DMS 273 (cell line): ENCODE data around the gene CDH22.

Experiments used
- DNase-seq: peaks from one replicate; lab custom pipeline; 2025; ENCODE audit not compliant: unreplicated experiment; lab: John Stamatoyannopoulos, UW

Gene CDH22

DNA sequence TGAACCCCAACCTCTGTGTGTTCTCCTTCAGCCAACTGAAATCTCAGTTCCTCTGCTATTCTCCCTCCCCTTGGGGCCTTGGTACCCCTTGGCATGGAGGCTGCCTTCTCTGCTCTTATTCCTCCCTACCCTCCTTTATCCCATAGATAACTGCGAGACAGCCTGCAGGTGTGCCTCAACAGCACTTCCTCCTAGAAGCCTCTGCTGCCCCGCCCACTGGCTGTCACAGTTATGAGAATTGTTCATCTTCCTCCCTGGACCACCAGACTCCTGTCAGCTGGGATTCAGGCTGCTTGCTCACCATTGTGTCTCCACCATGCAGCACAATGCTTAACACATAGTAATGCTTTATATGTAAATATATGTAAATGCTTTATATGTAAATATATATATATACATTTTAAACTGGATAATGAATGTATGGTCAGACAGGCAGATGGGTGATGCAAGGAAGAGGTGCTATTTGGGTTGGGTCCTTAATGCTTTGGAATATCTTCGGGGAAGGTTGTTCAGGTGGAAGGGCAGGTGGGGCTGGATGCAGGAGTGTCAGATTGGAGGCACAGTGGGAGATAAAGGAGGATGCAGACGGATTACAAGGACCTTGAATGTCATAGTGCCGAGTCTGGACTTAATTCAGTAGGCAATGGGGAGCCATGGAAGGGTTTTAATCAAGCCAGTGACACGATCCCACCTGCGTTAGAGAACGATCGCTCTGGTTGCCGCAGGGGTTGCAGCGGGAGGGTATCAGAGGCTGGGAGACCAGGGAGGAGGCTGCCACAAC is 4.9 kb downstream of the CDH22 start:
- no peak for DNase-seq

DNA sequence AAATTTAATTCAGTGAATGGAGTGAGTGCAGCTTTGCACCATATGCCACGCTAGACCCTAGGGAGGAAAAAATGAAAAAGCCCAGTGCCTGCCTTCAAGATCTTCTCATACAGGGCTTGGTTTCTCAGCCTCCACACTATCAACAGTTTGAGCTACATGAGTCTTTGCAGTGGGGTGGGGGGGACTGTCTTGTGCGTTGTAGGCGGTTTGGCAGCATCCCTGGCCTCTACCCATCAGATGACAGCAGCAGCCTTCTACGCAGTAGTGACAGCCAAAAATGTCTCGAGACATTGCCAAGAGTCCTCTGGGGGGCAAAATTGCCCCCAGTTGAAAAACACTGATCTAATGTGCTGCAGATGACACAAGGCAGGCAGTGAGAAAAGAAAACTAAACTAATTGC is 6.2 kb downstream of the CDH22 start:
- no peak for DNase-seq

DNA sequence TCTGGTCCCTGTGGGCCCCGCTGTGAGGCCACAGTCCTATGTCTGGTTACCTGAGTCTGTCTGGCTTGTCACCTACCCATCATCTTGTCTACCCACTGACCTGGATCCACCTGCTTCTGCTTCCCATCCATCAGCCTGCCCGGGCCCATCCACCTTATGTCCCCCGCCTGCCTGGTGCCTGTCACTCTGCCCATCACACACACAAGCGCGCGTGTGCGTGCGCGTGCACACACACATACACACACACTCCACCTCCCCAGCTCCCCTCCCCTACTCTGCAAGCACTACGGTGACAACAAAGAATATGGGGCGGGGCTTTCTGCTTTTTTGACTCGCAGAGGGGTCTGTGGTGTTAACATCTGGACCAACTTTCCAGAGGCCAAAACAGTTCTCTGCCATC is 8.0 kb downstream of the CDH22 start:
- DNase-seq, result no peak

DNA sequence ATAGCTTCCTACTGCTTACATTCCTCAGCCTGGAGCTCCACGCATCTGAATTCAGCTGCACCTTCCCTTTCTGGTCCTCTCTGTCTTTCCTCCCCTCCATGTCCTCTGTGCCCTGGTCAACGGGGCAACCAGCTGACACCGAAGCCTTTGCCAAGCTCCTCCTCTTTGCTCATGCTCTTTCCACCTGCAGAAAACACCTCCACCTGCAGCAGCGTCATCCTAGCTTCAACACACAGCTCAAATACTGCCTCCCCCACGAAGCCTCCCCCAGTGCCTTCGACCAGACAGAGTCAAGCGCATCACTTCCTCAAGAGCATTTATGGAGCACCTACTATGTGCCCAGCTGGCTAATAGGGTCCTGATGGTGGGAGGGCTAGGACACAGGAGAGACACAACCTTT is 9.2 kb downstream of the CDH22 start:
- DNase-seq, result no peak

DNA sequence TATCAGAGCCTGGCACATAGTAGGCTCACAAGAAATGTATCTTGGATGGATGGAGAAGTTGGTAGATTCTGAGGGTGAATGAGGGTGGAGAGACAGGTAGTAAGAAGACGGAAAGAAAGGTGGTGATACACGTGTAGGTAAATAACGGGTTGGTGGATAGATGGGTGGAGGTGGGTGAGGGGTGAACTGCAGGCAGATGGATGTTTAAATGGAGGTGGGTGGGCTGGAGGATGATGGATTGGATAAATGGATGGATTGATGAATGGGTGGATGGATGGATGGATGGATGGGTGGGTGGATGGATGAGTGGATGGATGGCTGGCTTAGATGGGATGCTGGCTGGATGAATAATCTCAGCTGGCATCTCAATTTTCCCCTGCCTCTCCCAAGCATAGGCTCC is 9.9 kb downstream of the CDH22 start:
- DNase-seq, result no peak

DNA sequence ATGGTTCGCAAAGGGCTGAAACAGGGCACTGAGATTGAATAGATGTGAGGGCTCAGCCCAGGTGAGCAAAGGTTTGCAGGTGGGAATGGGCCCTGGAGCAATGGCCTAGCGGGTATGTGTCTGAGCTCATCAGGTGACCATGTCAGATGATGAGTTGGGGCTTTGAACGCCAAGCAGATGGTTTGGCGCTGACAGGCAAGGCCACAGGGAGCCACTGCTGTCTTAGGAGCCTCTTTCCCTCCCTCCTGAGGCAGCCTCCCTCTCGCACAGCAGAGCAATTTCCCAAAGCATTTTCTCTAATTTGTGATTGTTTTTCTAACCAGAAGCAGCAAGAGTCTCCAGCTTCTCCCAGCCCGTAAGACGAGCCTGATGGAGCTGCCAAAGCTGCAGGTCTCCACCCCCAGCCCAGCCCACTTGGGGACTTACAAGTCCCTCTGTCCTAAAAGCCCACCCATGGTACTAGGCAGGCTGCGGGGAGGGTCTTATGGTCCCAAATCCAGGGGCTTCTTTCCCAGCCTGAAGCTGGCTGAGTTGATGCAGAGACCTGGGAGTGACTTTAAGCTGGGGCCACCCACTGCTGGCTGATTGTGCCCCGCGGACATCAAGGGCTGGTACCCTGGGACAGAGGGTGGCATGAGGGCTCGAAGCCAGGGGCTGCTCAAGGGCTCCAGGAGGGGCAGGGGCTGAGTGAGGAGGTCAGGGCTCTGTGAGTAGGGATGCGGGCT is 11.6 kb downstream of the CDH22 start:
- DNase-seq, result no peak

DNA sequence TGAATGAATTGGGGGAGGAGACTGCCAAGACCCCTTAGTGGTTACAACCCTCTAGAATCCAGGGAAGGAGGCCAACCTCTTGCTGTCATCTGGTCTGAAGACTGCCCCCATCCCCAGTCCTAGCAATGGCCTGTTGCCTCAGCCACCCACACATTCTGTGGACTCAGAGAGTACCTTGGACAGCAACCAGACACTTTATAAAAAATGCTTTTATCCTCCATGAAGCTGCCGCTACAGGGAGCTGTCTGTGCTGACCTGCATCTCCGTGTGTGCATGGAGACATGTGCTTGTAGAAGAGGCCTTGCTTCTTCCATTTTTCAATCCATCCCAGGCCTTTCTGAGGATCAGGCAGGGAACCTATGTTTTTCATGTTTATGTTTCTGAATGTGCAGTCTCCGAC is 15.2 kb downstream of the CDH22 start:
- DNase-seq, result no peak

DNA sequence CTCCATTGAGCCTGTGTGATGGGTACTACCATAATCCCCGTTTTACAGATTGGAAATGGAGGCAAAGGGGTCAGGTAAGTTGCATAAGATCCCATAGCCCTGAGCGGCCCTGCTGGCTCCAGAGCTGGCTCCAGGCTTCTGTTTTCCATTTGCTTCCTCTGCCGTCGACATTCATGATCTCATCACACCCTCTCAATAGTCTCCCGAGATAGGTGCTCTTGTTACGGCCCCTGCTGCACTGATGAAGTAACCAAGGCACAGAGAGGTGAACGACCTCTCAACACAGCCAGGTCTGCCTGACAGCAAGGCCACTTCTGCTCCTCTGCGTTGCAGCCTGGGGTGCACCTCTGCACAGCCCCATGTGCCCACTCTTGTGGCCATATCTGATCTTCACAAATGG is 16.9 kb downstream of the CDH22 start:
- DNase-seq, result no peak

DNA sequence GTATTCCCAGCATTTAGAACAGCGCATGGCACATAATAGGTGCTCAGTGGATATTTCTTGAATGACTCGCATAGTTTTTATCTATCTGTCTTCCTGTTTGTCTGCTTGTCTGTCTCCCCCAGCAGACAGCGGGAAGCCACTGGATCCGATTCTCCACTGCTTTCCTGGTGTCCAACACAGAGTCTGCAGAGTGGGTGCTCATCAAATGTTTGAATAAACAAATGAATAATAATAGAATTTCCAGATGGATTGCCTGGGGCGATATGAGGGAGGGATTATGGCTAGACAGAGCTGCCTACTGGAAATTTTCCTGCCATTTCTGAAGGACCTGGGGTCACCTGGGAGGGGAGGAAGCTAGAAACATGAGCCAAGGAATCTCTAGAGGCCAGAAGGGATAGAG is 18.9 kb downstream of the CDH22 start:
- DNase-seq, result no peak

DNA sequence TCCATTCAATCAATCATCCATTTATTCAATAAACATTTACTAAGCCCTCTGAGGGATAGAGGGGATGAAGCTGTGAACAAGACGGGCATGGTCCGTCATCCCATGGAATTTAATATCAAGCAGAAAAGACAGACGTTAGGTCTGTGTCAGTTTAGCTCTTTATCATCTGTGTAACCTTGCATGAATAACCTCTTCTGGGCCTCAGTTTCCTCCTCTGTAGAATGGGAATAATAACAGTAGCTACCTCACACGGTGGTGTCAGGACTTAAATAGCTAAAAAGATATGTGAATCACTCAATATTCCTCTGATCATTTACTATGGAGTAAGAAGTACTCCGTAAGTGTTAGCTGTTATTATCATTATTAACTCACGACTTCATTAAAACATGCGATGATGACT is 21.3 kb downstream of the CDH22 start:
- no peak for DNase-seq

DNA sequence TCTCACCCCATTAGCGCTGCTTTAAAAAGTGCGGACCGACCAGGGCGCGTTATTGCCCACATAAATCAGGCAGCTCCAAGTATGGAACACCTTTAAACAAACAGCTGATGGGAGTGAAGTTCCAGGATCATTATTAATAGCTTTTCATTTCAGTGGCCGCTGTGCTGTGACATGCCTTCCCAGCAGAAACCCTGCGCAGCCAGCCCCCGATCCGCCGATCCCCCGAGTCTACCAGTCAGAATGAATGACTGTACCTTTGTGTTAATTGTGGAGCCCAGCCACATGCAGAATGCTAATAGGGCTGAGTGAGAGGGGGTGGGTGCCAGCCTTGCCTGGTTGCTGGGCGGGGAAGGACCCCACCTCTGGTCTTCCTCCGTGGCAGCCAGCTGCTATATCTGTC is 21.9 kb downstream of the CDH22 start:
- no peak for DNase-seq

DNA sequence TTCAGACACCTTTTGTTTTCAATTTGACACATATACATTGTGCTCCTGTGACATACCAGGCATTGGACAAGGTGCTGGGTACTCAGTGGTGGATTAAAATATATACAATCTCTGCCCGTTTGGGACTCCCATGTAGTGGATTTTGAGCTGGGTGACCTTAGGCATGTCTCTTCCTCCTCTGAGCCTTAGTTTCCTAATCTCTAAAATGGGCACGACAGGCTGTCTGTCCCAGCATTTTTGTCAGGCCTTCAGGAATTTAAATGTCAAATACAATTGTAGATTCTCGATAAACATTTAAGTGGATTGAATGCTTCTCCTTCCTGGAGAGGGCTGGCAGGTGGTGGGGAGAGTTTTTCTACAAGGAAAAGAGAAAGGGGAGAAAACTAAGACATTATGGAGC is 22.6 kb downstream of the CDH22 start:
- DNase-seq, result no peak

DNA sequence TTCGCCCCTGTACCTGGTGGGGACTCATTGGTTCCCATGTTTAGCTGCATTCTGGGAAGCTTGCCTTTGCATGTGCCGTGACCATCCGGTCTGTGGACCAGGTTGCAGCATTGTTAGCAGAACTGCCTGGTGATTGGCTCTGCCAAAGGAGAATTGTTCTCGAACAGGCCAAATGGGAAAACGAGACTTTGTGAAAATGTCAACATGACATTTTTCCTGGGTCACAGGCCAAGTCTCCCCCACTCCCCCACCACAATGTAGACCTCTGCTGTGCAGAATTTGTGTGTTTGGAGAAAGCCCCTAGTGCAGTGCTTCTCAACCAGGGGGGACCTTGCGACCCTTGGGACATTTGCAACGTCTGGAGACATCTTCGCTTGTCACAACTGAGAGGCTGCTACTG is 23.2 kb downstream of the CDH22 start:
- no peak for DNase-seq

DNA sequence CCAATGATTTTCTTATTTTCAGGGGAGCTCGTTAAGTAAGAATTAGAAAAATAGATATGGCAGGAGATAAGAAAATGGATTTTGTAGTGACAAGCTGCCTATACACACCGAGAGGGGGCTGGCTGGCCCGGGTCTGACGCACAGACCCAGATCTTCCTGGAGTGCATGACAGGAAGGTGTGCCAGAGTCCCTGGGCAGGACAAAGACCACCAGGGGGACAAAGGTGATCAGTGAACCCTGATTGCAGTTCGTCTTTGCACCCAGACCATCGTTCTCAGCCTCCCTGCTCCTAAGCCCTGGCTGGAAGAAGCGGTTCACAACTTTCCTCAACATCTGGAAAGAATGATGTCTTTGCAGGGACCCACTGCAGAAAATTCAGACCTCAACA is 24.3 kb downstream of the CDH22 start:
- no peak for DNase-seq

DNA sequence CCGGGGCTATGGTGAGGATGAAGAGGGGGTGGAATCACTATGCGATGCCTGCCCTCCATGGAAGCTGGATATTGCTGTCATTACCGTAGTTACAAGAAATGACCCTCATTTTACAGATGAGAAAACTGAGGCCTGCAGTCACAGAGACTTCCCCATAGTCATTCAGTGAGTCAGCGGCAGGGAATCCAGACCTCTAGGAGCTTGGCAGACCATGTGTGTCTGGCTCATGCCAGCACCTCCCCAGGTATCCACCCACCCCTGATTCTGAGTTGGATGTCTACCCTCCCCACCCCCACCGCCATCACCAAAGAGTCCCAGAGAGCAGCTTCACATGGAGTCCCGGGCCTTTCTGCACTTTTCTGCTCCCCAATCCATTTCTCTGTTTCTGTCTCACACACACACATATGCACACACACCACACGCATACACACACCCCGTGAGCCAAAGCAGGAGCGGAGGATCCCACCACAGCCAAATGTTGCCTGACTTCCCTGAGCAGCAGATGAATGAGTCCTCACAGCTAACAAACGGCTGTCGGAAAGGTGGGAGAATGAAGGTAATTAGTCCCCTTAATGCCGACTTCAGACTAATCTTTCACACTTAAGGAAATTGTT is 24.8 kb downstream of the CDH22 start:
- no peak for DNase-seq

DNA sequence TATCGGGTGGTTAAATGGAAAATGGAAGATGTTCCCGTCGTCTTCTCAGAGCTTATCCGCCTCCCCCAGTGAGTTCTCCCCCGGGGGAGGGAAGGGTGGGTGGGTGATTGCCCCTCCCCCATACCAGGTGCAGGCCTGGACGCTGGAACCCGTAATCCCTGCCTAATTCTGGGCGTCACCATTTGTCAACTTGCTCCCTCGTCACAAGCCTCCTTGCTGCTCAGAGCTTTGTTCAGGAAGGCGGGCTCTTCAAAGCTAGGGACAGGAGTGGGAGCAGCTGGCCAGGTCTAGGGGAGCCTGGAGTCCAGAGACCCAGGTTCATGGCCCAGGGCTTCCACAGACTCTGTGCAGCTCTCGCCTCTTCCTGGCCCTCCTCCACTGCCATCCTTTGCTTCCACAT is 25.6 kb downstream of the CDH22 start:
- DNase-seq, result no peak

DNA sequence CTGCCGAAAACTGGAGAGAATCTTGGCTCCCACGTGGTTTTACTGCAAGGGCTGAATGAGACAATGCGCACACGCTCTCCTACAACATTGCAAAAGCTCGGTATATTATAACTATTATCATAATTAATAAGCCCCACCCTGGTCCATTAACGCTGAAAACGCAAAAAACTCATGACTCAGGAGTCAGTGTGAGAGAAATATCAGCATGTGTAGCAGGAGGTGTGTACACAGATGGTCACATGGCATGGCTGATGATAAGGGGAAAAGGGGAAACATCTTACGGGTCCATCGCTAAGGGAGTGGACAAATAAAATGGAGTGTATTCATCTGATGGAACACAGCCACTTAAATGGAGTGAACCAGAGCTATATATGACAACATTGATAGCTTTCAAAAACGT is 29.2 kb downstream of the CDH22 start:
- DNase-seq, result no peak

DNA sequence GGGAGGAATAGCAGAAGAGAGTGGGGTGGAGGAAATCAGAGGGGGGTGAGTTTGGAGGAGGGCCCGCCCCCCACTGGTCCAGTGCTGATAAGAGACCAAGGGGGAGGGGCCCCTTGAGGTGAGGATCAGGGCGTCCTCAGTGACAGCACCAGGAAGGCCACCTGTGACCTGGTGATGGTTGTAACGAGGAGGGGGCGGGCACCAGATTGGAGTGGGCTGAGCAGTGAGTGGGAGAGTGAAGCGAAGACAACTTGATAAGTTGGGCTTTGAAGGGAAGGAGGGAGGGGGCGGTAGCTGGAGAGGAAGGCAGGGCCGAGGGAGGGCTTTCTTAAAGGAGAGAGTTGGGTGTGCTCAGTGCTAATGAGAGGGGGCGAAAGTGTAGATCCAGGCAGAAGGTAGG is 30.7 kb downstream of the CDH22 start:
- DNase-seq, result no peak

DNA sequence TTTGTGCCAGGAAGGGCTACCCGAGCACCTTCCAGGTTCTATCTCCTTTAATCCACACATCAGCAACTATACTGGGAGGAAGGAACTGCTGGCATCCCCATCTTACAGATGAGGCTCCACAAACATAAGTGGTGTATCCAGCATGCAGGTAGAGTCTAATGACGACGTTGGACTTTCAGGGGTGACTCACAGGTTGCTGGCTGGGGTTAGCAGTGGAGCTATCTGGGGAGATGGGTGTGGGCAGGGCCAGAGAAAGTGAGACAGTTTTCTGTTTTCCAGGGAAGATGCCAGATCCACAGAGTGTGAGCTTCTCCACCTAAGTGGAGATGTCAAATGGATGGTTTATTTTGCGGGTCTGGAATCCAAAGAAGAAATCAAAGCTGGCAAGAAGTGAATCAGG is 31.8 kb downstream of the CDH22 start:
- no peak for DNase-seq

DNA sequence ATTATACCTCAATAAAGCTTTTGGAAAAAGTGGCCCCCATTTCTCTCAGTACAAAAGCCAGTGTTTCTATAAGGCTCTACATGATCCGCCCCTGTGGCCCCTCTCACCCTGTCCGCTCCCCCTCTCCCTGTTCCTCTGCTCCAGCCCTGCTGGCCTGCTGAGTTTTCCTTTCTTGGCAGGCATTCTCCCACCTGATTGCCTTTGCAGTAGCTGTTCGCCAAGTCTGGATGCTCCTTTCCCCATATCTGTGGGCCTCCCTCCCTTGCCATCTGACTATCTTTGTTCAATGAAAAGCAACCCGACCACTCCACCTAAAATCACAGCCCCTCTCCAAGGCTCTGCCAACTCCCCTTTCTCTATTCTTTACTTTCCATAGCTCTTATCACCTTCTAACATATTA is 33.2 kb downstream of the CDH22 start:
- no peak for DNase-seq

DNA sequence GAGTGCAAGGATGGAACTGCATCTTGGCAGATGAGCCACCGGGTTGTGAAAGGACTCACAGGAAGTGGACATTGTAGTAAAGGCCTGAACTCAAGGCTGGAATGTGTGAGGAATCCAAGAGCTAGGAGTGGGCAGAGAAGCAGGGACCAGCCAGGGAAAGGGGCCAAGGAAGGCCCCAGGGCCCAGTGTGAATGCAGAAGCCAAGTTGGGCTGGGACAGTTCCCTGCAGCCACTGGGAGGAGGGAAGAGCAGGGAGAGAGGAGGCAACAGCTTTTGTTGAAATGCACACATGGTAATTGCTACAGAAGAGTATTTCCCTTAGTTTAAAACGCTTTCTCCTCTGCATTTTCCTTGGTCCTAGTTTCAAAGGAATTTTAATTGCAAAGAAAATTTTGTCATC is 34.6 kb downstream of the CDH22 start:
- DNase-seq, result no peak

DNA sequence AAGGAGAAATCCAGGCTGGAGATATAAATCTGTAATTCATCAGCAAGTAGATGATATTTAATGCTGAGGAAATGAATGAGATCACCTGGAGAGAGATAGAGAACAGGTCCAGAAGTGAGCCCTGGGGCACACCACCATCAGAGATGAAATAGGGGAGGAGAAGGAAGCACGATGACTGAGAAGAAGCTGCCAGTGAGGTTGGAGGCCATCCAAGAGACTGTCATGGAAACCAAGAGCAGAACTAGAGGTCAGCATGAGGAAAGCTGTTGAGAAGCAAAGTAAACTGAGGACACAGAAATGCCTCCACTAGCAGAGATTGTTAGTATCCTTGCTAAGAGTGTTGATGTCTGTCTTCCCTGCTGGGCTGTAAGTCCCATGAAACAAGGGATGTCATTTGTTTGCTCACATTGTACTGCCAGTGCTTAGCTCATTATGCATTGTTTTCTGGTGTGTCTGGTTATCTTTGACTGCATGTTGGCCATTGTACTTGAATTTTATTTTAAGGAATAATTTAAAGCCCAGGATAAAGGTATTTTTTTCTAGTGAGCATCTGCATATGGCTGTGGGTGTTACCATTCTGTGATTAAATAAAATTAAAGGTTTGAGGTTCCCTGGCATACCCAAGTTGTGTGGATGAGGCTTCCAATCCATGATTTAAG is 35.8 kb downstream of the CDH22 start:
- no peak for DNase-seq
